ENCODE data around the gene SYNPO2. TPM values are rescaled to one million over a fixed set of nuclear protein-coding genes. Genes with fewer than 3 reads are reported as not detected.
"Not testable (repeated sequence)": the region's sequence is repeated elsewhere in the genome, so short reads cannot be mapped to it uniquely, and the experiment has no call there.

SYNPO2 gene
- total RNA-seq, 1 experiment from 2014 or later: 0.61 TPM

DNA sequence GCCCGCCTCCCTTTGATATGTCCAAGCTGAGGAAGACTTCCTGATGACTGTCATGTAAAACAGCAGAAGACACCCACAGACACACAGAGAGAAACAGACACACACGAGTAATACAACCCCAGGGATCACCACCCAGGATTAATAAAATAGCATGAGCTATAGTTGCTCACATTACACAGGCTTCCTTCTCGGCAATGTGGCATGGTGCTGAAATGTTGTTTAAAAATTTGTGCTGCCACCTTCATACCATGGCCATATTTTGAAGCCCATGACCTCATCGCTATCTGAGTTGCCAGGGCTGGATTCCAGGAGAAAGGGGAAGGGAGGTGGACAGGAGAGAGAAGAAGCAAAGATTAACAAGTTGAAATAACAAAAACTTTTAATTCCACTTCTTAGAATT lies 111.7 kb downstream of the SYNPO2 start:
- POLR2A ChIA-PET: interaction anchor here (1.1 kb wide), 1 partner anchor 26 kb away, joined by 4 read pairs; no protein-coding TSS in a partner anchor
- TF ChIP-seq, protein P1, sequence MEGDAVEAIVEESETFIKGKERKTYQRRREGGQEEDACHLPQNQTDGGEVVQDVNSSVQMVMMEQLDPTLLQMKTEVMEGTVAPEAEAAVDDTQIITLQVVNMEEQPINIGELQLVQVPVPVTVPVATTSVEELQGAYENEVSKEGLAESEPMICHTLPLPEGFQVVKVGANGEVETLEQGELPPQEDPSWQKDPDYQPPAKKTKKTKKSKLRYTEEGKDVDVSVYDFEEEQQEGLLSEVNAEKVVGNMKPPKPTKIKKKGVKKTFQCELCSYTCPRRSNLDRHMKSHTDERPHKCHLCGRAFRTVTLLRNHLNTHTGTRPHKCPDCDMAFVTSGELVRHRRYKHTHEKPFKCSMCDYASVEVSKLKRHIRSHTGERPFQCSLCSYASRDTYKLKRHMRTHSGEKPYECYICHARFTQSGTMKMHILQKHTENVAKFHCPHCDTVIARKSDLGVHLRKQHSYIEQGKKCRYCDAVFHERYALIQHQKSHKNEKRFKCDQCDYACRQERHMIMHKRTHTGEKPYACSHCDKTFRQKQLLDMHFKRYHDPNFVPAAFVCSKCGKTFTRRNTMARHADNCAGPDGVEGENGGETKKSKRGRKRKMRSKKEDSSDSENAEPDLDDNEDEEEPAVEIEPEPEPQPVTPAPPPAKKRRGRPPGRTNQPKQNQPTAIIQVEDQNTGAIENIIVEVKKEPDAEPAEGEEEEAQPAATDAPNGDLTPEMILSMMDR (IDR thresholded peaks at IDR 0.05; ENCODE audit: unreplicated experiment): no peak
- intact Hi-C loops (cut with micrococcal nuclease): no loop called here
- Mint-ChIP-seq H3K27ac (ENCODE audit: low read depth, unreplicated experiment) (no peak overlapping the region), H3K9me3 (ENCODE audit: unreplicated experiment) (no peaks in the 10 kb centered on the region), H3K4me3 (ENCODE audit: unreplicated experiment) (no peak overlapping the region), H3K4me1 (ENCODE audit: insufficient read depth, unreplicated experiment) (peaks cover 5% of the 10 kb centered on the region), H3K27me3 (ENCODE audit: insufficient read depth, unreplicated experiment) (no peaks in the 10 kb centered on the region), H3K36me3 (ENCODE audit: insufficient read depth, unreplicated experiment) (no peaks in the 10 kb centered on the region)
- DNase-seq (ENCODE audit: unreplicated experiment): no peak
- CTCF ChIA-PET: interaction anchor here (0.7 to 1.1 kb wide), 4 partner anchors 10 to 287 kb away, joined by 3 read pairs; no protein-coding TSS in a partner anchor
- no TSS peak for BruUV-seq (replicated peaks)

DNA sequence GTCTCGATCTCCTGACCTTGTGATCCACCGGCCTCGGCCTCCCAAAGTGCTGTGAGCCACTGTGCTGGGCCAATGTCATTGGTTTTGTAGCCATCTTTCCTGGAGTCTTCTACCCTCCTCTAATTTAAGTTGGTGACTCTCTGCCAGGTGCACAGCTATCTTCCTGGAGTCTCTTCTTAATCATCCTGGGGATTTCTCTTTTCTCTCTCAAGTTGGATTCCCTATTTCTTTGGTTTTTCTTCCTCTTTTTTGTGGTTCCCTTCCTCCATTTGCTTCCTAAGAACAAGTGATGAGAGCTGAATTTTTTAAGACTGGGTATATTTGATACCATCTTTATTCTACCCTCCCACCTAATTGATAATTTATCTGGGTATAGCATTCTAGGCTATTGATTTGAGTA lies 113.8 kb downstream of the SYNPO2 start:
- peaks cover 5% of the 10 kb centered on the region for H3K4me1 Mint-ChIP-seq (ENCODE audit: insufficient read depth, unreplicated experiment)
- H3K36me3 Mint-ChIP-seq (ENCODE audit: insufficient read depth, unreplicated experiment): no peaks in the 10 kb centered on the region
- ChIA-PET POLR2A (no interaction called here), CTCF (interaction anchor here (0.6 kb wide), 1 partner anchor 24 kb away, joined by 3 read pairs; no protein-coding TSS in a partner anchor)
- H3K9me3 Mint-ChIP-seq (ENCODE audit: unreplicated experiment): no peaks in the 10 kb centered on the region
- H3K27me3 Mint-ChIP-seq (ENCODE audit: insufficient read depth, unreplicated experiment): no peaks in the 10 kb centered on the region
- no TSS peak for BruUV-seq (replicated peaks)
- intact Hi-C loops (cut with micrococcal nuclease): no loop called here
- no peak overlapping the region for H3K4me3 Mint-ChIP-seq (ENCODE audit: unreplicated experiment)
- H3K27ac Mint-ChIP-seq (ENCODE audit: low read depth, unreplicated experiment): no peak overlapping the region
- TF ChIP-seq, protein P1 (IDR thresholded peaks at IDR 0.05; ENCODE audit: unreplicated experiment): no peak
- DNase-seq (ENCODE audit: unreplicated experiment): no peak

DNA sequence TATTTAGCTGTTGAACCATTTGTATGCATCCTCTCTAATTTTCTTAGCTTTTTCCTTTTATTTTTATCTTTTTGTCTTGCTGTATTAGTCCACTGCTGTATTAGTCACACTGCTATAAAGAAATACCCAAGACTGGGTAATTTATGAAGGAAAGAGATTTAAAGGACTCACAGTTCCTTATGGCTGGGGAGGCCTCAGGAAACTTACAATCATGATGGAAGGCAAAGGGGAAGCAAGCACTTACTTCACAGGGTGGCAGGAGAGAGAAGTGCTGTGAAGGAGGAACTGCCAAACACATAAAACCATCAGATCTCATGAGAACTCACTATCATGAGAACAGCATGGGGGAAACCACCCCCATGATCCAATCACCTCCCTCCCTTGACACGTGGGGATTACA lies 114.3 kb downstream of the SYNPO2 start:
- DNase-seq (ENCODE audit: unreplicated experiment); H3K9me3 Mint-ChIP-seq (ENCODE audit: unreplicated experiment); intact Hi-C loops (cut with micrococcal nuclease); H3K4me3 Mint-ChIP-seq (ENCODE audit: unreplicated experiment); CTCF ChIA-PET; H3K36me3 Mint-ChIP-seq (ENCODE audit: insufficient read depth, unreplicated experiment); POLR2A ChIA-PET; H3K4me1 Mint-ChIP-seq (ENCODE audit: insufficient read depth, unreplicated experiment); BruUV-seq (replicated peaks); H3K27ac Mint-ChIP-seq (ENCODE audit: low read depth, unreplicated experiment); H3K27me3 Mint-ChIP-seq (ENCODE audit: insufficient read depth, unreplicated experiment): not testable (repeated sequence)

DNA sequence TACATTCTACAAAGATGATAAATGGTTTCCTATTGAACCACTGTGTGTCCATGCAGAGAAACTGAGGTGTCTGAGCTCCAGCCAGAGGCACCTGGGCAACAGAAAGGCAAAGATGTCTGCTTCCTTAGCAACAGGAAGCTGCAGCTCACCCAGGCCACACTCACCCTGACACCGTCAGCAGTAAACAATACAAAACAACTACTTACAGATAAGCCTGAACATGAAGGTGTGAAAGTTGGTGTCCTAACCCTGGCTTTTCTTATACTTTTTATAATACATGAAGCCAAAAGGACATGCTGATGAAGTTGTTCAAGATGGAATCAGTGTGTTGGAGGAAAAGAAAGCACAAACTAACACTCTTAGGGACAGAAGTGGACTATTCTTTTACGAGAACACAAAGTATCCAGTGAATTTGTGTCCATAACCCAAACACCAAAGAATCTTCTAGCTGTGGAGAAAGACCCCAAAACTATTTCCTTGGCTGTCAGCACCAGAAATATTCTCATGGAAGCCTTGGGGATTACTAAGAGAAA lies 117.3 kb downstream of the SYNPO2 start:
- no TSS peak for BruUV-seq (replicated peaks)
- intact Hi-C loops (cut with micrococcal nuclease): no loop called here
- POLR2A ChIA-PET: no interaction called here
- CTCF ChIA-PET: interaction anchor here (1.4 kb wide), 1 partner anchor 36 kb away, joined by 3 read pairs; no protein-coding TSS in a partner anchor
- Mint-ChIP-seq H3K27me3 (ENCODE audit: insufficient read depth, unreplicated experiment) (no peaks in the 10 kb centered on the region), H3K27ac (ENCODE audit: low read depth, unreplicated experiment) (no peak overlapping the region), H3K9me3 (ENCODE audit: unreplicated experiment) (no peaks in the 10 kb centered on the region), H3K36me3 (ENCODE audit: insufficient read depth, unreplicated experiment) (no peaks in the 10 kb centered on the region), H3K4me3 (ENCODE audit: unreplicated experiment) (no peak overlapping the region), H3K4me1 (ENCODE audit: insufficient read depth, unreplicated experiment) (no peaks in the 10 kb centered on the region)
- TF ChIP-seq, protein P1 (IDR thresholded peaks at IDR 0.05; ENCODE audit: unreplicated experiment): no peak
- DNase-seq (ENCODE audit: unreplicated experiment): no peak

All from MCF 10A (cell line).